GM18870 (cell line): ENCODE data around the gene PPP6R3.
"Not testable (repeated sequence)": the region's sequence is repeated elsewhere in the genome, so short reads cannot be mapped to it uniquely, and the experiment has no call there.

Experiments
- ATAC-seq: cut with Tn5 transposase; IDR thresholded peaks from one replicate; pipeline ENCODE4 v1.9.1; 2021; ENCODE audit warnings: moderate library complexity; ENCODE audit not compliant: unreplicated experiment

PPP6R3 gene

GRCh38 chr11:68457216-68457897 is 3.2 kb upstream of the PPP6R3 start:
- no peak for ATAC-seq

- no peak for ATAC-seq
Observed at GRCh38 chr11:68457898-68458249, 2.7 kb upstream of the PPP6R3 start.

GRCh38 chr11:68458340-68458739 is 2.2 kb upstream of the PPP6R3 start:
- not testable (repeated sequence) for ATAC-seq

- ATAC-seq = peak; percentile 78
Observed at GRCh38 chr11:68459886-68460740, 439 bp upstream of the PPP6R3 start.

GRCh38 chr11:68461575-68461917 is 994 bp downstream of the PPP6R3 start:
- no peak for ATAC-seq

GRCh38 chr11:68463714-68464113 is 3.2 kb downstream of the PPP6R3 start:
- no peak for ATAC-seq

GRCh38 chr11:68467201-68467834 is 6.8 kb downstream of the PPP6R3 start:
- ATAC-seq = no peak

GRCh38 chr11:68468217-68468828 is 7.8 kb downstream of the PPP6R3 start:
- no peak for ATAC-seq

GRCh38 chr11:68469122-68469521 is 8.6 kb downstream of the PPP6R3 start:
- ATAC-seq = no peak

- ATAC-seq = no peak
Observed at GRCh38 chr11:68469642-68470041, 9.1 kb downstream of the PPP6R3 start.

- no peak for ATAC-seq
Observed at GRCh38 chr11:68470304-68470811, 9.8 kb downstream of the PPP6R3 start.

- no peak for ATAC-seq
Observed at GRCh38 chr11:68471360-68472340, 11.1 kb downstream of the PPP6R3 start.

GRCh38 chr11:68472778-68473177 is 12.2 kb downstream of the PPP6R3 start:
- no peak for ATAC-seq

GRCh38 chr11:68473693-68474092 is 13.1 kb downstream of the PPP6R3 start:
- ATAC-seq = no peak

GRCh38 chr11:68475626-68476025 is 15.1 kb downstream of the PPP6R3 start:
- not testable (repeated sequence) for ATAC-seq

- ATAC-seq = no peak
Observed at GRCh38 chr11:68479390-68479789, 18.8 kb downstream of the PPP6R3 start.

GRCh38 chr11:68480193-68480592 is 19.6 kb downstream of the PPP6R3 start:
- no peak for ATAC-seq

GRCh38 chr11:68480852-68481510 is 20.4 kb downstream of the PPP6R3 start:
- ATAC-seq = no peak

GRCh38 chr11:68481579-68482240 is 21.2 kb downstream of the PPP6R3 start:
- ATAC-seq = no peak
